Right lobe of liver (tissue), 6 donors: Measurements from ENCODE around the gene FAM13A. TPM values are rescaled to one million over a fixed set of nuclear protein-coding genes. Genes with fewer than 3 reads are reported as not detected.
"Not testable (repeated sequence)": the region's sequence is repeated elsewhere in the genome, so short reads cannot be mapped to it uniquely, and the experiment has no call there.

ENCODE experiments used
- ATAC-seq, 4 donors: fragments of 200-7000 bp; cut with Tn5 transposase; one replicate each; pipeline ENCODE4 v1.9.1; 2020; ENCODE audit warnings: mild to moderate bottlenecking in 4 of 4, moderate library complexity in 4 of 4
- DNase-seq, 3 donors: peaks; one replicate each; pipeline ENCODE4 v3.0.0-alpha.2; 2020
- H3K27ac ChIP-seq, 3 donors: fragments of 200-600 bp; one replicate each; pipeline ENCODE4 v1.8.0; 2022
- H3K27me3 ChIP-seq, 2 donors: fragments of 200-600 bp; one replicate each; pipeline ENCODE4 v1.8.0; 2022
- H3K36me3 ChIP-seq, 4 donors: fragments of 200-600 bp; sonication (generic) in 1 of 4; one replicate each; pipeline versions ENCODE4 v1.5.1 to v1.8.0; 2017 to 2022; ENCODE audit warnings: control low read depth in 1 of 4
- H3K4me1 ChIP-seq, 4 donors: fragments of 200-600 bp; sonication (generic) in 1 of 4; one replicate each; pipeline versions ENCODE4 v1.5.1 to v1.8.0; 2017 to 2022; ENCODE audit warnings: control low read depth in 1 of 4
- H3K4me3 ChIP-seq, 3 donors: fragments of 200-600 bp; one replicate each; pipeline ENCODE4 v1.8.0; 2022
- H3K9me3 ChIP-seq, 4 donors: fragments of 200-600 bp; sonication (generic) in 1 of 4; one replicate each; pipeline versions ENCODE4 v1.5.1 to v1.8.0; 2017 to 2022; ENCODE audit warnings: control low read depth in 1 of 4
- POLR2A ChIP-seq: fragments of 450-650 bp; IDR thresholded peaks from one replicate; pipeline ENCODE4 v1.6.1; 2017; ENCODE audit warnings: antibody characterized with exemption, mild to moderate bottlenecking
- WGBS: methylation state at CpG from one replicate; pipeline ENCODE4 v1.1.6; 2018; ENCODE audit warnings: low coverage, low lambda C conversion rate; ENCODE audit not compliant: insufficient coverage; ENCODE audit errors: missing lambda C conversion rate; 5-methylcytosine and 5-hydroxymethylcytosine counted together
- intact Hi-C, 2 donors: fragments of 100-400 bp; cut with DNase I; formaldehyde crosslinking; loops; one replicate each; pipeline versions ENCODE4 v1.11.2 to v1.14.1; 2022
- total RNA-seq, 6 experiments: library from RNA; depleted of rRNA in 2 of 6; stranded (reverse); fragments of >200 nt in 2 of 6; fragmentation: NEBNext Ultra II Directional in 3 of 6; extraction: Animal tissue kit (Norgen Biotek cat#: 25700) in 3 of 6; gene quantifications; one replicate each; pipeline versions ENCODE4 v1.1.0 to v1.2.4, GENCODE V29; 2016 to 2023
- TF ChIP-seq, protein P1 (sequence below), 4 donors: fragments of 200-600 bp in 3 of 4; fragments of 450-650 bp in 1 of 4; IDR thresholded peaks; one replicate each; pipeline versions ENCODE4 v1.5.1 to v1.8.0; 2016 to 2022; ENCODE audit warnings: antibody characterized with exemption in 4 of 4, mild to moderate bottlenecking in 2 of 4
- donor health status: DM: no; HTN: yes; CAD: no.
- donor health status: DM: no; HTN: no; CAD: no.
- donor health status: DM: no; HTN: no; CAD: no.
- donor health status: DM: no; HTN: yes; CAD: no.
- donor health status: DM: no; HTN: yes; CAD: no.

FAM13A gene
- total RNA-seq, 6 experiments from 2014 or later: 28.3 to 82.5 (median 51.7) TPM

DNA sequence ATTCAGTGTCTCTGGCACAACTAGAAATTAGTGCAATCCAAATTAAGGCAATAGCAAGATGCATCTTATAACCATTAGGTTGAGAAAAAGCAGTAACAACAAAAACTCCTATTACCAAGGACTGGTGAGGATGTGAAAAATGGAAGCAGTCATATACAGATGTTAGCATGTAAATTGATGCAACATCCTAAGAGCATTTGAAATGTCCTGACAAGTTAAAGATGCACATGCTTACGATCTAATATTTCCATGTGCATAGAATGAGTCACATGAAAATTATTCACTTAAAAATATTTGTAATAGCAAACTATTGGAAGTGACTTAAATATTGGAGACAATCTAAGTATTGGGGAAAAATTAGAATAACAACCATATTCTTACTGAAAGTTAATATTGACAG, 163.0 kb downstream of the FAM13A start:
- Histone ChIP-seq H3K4me3 (no peak overlapping the region), H3K4me1 (no peaks in the 10 kb centered on the region), H3K36me3 (no peaks in the 10 kb centered on the region), H3K27ac (no peak overlapping the region), H3K9me3 (no peaks in the 10 kb centered on the region), H3K27me3 (no peaks in the 10 kb centered on the region)
- 94% methylated on average over 1 of the region's 1 CpG for WGBS
- no peak for DNase-seq
- no peak for ATAC-seq
- intact Hi-C loops: no loop called here
- TF ChIP-seq, protein P1, sequence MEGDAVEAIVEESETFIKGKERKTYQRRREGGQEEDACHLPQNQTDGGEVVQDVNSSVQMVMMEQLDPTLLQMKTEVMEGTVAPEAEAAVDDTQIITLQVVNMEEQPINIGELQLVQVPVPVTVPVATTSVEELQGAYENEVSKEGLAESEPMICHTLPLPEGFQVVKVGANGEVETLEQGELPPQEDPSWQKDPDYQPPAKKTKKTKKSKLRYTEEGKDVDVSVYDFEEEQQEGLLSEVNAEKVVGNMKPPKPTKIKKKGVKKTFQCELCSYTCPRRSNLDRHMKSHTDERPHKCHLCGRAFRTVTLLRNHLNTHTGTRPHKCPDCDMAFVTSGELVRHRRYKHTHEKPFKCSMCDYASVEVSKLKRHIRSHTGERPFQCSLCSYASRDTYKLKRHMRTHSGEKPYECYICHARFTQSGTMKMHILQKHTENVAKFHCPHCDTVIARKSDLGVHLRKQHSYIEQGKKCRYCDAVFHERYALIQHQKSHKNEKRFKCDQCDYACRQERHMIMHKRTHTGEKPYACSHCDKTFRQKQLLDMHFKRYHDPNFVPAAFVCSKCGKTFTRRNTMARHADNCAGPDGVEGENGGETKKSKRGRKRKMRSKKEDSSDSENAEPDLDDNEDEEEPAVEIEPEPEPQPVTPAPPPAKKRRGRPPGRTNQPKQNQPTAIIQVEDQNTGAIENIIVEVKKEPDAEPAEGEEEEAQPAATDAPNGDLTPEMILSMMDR (IDR thresholded peaks at IDR 0.05): no peak
- no peak for TF ChIP-seq POLR2A

DNA sequence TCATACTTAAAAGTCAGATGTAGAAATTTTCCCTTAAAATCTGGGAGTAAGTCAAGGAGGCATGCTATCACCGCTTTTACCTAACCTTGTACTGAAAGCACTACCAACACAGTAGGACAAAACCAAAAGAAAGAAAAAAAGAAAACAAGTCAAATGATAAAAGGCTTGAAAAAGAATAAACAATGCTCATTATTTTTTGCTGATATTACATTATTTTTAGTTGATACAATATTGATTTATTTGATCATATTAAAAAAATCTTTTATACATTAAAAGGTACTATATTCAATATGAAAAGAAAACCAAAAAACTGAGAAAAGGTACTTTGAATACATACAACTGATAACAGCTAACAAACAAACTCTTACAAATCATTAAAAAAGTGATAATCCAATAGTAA, 164.3 kb downstream of the FAM13A start:
- Histone ChIP-seq H3K36me3 (no peaks in the 10 kb centered on the region), H3K4me3 (no peak overlapping the region), H3K9me3 (no peaks in the 10 kb centered on the region), H3K27me3 (no peaks in the 10 kb centered on the region), H3K4me1 (no peaks in the 10 kb centered on the region), H3K27ac (no peak overlapping the region)
- TF ChIP-seq, protein P1 (IDR thresholded peaks at IDR 0.05): no peak
- TF ChIP-seq POLR2A: no peak
- DNase-seq: no peak
- intact Hi-C loops: no loop called here
- WGBS: 82% methylated on average over 1 of the region's 1 CpG
- no peak for ATAC-seq

DNA sequence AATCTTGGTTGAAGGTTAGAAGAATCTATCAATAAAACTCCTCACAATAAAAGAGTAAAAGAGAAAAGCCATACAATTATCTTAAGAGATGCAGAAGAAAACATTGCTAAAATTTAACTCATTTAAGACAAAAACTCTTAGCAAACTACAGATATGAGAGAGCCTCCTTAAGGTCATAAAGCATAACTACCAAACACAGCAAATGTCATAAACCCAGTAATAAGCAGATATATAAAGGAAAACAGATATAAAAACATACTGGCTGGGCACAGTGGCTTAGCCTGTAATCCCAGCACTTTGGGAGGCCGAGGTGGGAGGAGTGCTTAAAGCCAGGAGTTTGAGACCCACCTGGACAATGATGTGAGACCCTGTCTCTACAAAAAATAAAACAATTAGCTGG, 165.3 kb downstream of the FAM13A start:
- TF ChIP-seq POLR2A: no peak
- TF ChIP-seq, protein P1 (IDR thresholded peaks at IDR 0.05): no peak
- Histone ChIP-seq H3K27me3 (no peaks in the 10 kb centered on the region), H3K36me3 (no peaks in the 10 kb centered on the region), H3K4me1 (no peaks in the 10 kb centered on the region), H3K4me3 (no peak overlapping the region), H3K27ac (no peak overlapping the region), H3K9me3 (no peaks in the 10 kb centered on the region)
- 67% methylated on average over 1 of the region's 1 CpG for WGBS
- intact Hi-C loops: no loop called here
- ATAC-seq: no peak
- no peak for DNase-seq

DNA sequence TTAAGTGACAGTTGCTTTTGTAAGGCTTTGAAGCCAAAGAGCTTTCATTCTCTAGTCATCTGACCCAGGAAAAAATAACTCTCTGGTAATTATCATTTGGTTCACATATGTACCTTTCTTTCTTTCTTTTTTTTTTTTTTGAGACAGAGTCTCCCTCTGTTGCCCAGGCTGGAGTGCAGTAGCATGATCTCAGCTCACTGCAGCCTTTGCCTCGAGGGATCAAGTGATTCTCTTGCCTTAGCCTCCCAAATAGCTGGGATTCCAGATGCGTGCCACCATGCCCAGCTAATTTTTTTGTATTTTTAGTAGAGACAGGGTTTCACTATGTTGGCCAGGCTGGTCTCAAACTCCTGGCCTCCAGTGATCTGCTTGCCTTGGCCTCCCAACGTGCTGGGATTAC, 169.6 kb downstream of the FAM13A start:
- ATAC-seq, intact Hi-C loops: not testable (repeated sequence)
- 93% methylated on average over 3 of the region's 3 CpGs for WGBS

DNA sequence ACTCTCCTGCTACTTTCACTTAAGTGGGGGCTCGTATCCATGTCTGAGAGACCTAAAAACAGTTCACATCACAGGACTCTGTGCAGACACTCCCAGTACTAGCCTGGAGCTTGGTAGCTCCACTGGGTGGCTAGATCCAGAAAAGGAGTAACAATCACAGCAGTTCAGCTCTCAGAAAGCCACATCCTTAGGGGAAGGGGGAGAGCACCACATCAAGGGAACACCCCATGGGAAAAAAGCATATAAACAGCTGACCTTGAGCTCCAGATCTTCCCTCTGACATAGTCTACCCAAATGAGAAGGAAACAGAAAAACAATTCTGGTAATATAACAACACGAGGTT, 175.8 kb downstream of the FAM13A start:
- Histone ChIP-seq H3K9me3 (no peaks in the 10 kb centered on the region), H3K36me3 (no peaks in the 10 kb centered on the region), H3K4me1 (no peaks in the 10 kb centered on the region), H3K27ac (no peak overlapping the region), H3K27me3 (no peaks in the 10 kb centered on the region), H3K4me3 (no peak overlapping the region)
- intact Hi-C loops: no loop called here
- ATAC-seq (no peak), DNase-seq (no peak)
- TF ChIP-seq, protein P1 (IDR thresholded peaks at IDR 0.05): no peak
- TF ChIP-seq POLR2A: no peak
- 42% methylated on average over 1 of the region's 2 CpGs for WGBS

More for the DNA sequence above, 169.6 kb downstream of the FAM13A start:
- not testable (repeated sequence) for DNase-seq, H3K4me1 ChIP-seq, H3K27ac ChIP-seq, H3K36me3 ChIP-seq, H3K27me3 ChIP-seq, H3K4me3 ChIP-seq, H3K9me3 ChIP-seq
